Endothelial cell of umbilical vein (primary cell): ENCODE data around the gene CCDC116. TPM values are rescaled to one million over a fixed set of nuclear protein-coding genes. Genes with fewer than 3 reads are reported as not detected.

ENCODE experiments used
- BruUV-seq: library from RNA; stranded (reverse); fragments of 400-500 nt; replicated peaks from 2 replicates; lab custom pipeline; 2021; lab: Mats Ljungman, UMichigan
- CTCF ChIA-PET: fragments of 300-600, 350-600 bp; sonication (Branson Sonifier 250); formaldehyde crosslinking; loops from one replicate; lab custom pipeline; 2021; ENCODE audit warnings: antibody characterized with exemption, inconsistent platforms; lab: Charles Lee
- POLR2A ChIA-PET: fragments of 300-600, 350-600 bp; sonication (Branson Sonifier 250); formaldehyde crosslinking; loops from one replicate; lab custom pipeline; 2021; ENCODE audit warnings: antibody characterized with exemption, inconsistent platforms; lab: Charles Lee
- DNase-seq: peaks from one replicate; pipeline ENCODE4 v3.0.0-alpha.2; 2011; ENCODE audit warnings: low read depth, low spot score
- FAIRE-seq: peaks from 2 replicates; lab custom pipeline; 2011; peaks lifted over from hg19 to GRCh38; lab: Jason Lieb, UNC
- H2AFZ ChIP-seq: 2 replicates; pipeline ENCODE4 v1.6.0; 2012; ENCODE audit warnings: low read depth, low read length, control low read depth, inconsistent platforms
- H3K27ac ChIP-seq: 2 replicates; pipeline ENCODE4 v1.5.1; 2011; ENCODE audit warnings: low read depth, mild to moderate bottlenecking, control low read depth, low read length, moderate library complexity; ENCODE audit not compliant: insufficient read depth
- H3K27me3 ChIP-seq, 2 experiments: 2 replicates each; pipeline versions ENCODE4 v1.6.0 to v1.6.1; 2011; ENCODE audit warnings: low read length in 2 of 2, mixed read lengths in 1 of 2; ENCODE audit not compliant: control insufficient read depth in 2 of 2, insufficient read depth in 2 of 2
- H3K36me3 ChIP-seq, 2 experiments: 2 replicates in 1 of 2; 3 replicates in 1 of 2; pipeline ENCODE4 v1.5.1; 2011; ENCODE audit warnings: low read length in 2 of 2, mild to moderate bottlenecking in 1 of 2, moderate library complexity in 1 of 2; ENCODE audit not compliant: control insufficient read depth in 2 of 2, insufficient read depth in 2 of 2; ENCODE audit errors: extremely low read depth in 1 of 2
- H3K4me1 ChIP-seq: 3 replicates; pipeline ENCODE4 v1.5.1; 2011; ENCODE audit warnings: mild to moderate bottlenecking, low read length; ENCODE audit not compliant: control insufficient read depth, insufficient read depth; ENCODE audit errors: extremely low read depth
- H3K4me2 ChIP-seq: 2 replicates; pipeline ENCODE4 v1.6.1; 2011; ENCODE audit warnings: low read length, control low read depth, mixed read lengths; ENCODE audit not compliant: insufficient read depth
- H3K4me3 ChIP-seq, 3 experiments: fragments of 200-600 bp in 1 of 3; sonication (generic), shearing (Covaris generic) in 1 of 3; replicated peaks in 1 of 3; 2 replicates each; pipeline ENCODE4 v1.5.1; 2011 to 2016; ENCODE audit warnings: control low read depth in 3 of 3, low read length in 3 of 3, mild to moderate bottlenecking in 2 of 3, inconsistent platforms in 1 of 3, low read depth in 1 of 3, moderate library complexity in 1 of 3; ENCODE audit not compliant: insufficient read depth in 1 of 3
- H3K79me2 ChIP-seq: 2 replicates; pipeline ENCODE4 v1.6.0; 2012; ENCODE audit warnings: low read length, inconsistent platforms; ENCODE audit not compliant: control insufficient read depth, insufficient read depth
- H3K9ac ChIP-seq: replicated peaks from 2 replicates; pipeline ENCODE3; 2011; ENCODE audit warnings: low read length, control low read depth; ENCODE audit not compliant: insufficient read depth; ENCODE audit errors: extremely low read depth
- H3K9me1 ChIP-seq: replicated peaks from 3 replicates; pipeline ENCODE4 v1.6.0; 2011; ENCODE audit warnings: mild to moderate bottlenecking, low read length; ENCODE audit not compliant: control insufficient read depth, insufficient read depth; ENCODE audit errors: extremely low read depth
- H3K9me3 ChIP-seq: replicated peaks from 2 replicates; pipeline ENCODE4 v1.5.1; 2012; ENCODE audit warnings: low read length, inconsistent platforms; ENCODE audit not compliant: control insufficient read depth, insufficient read depth
- H4K20me1 ChIP-seq: replicated peaks from 2 replicates; pipeline ENCODE3; 2011; ENCODE audit warnings: mild to moderate bottlenecking, low read length; ENCODE audit not compliant: control insufficient read depth, insufficient read depth; ENCODE audit errors: extremely low read depth
- CTCF ChIP-seq, 2 donors: IDR thresholded peaks; 1 replicate in 1 of 2; 2 replicates in 1 of 2; pipeline ENCODE4 v1.5.1; 2011; ENCODE audit warnings: low read length in 2 of 2, mild to moderate bottlenecking in 2 of 2, moderate library complexity in 2 of 2, control low read depth in 1 of 2, inconsistent platforms in 1 of 2, low read depth in 1 of 2; ENCODE audit not compliant: insufficient read depth in 1 of 2; ENCODE audit errors: extremely low read depth in 1 of 2
- EZH2 ChIP-seq: IDR thresholded peaks from 2 replicates; pipeline ENCODE4 v1.6.1; 2012; ENCODE audit warnings: borderline replicate concordance, low read depth, mild to moderate bottlenecking, moderate library complexity, low read length, inconsistent platforms; ENCODE audit not compliant: severe bottlenecking
- POLR2A ChIP-seq: IDR thresholded peaks from 2 replicates; pipeline ENCODE4 v1.6.1; 2012; ENCODE audit warnings: low read depth, mild to moderate bottlenecking, control low read depth, low read length
- POLR2AphosphoS5 ChIP-seq: IDR thresholded peaks from 2 replicates; pipeline ENCODE4 v1.6.1; 2012; ENCODE audit warnings: low read depth, mild to moderate bottlenecking, control low read depth, low read length, moderate library complexity; ENCODE audit not compliant: insufficient read depth
- dilution Hi-C: fragments of 300-500 bp; cut with MboI; formaldehyde crosslinking; loops from one replicate; pipeline ENCODE4 v1.15.0; 2019; ENCODE audit warnings: low sequenced_read_pairs; ENCODE audit not compliant: extremely low pct_ligation_motif_present
- intact Hi-C: fragments of 100-400 bp; cut with micrococcal nuclease; formaldehyde crosslinking; loops from one replicate; pipeline ENCODE4 v1.10.0; 2022
- polyA plus RNA-seq, 4 experiments: library from polyadenylated mRNA; depleted of rRNA in 3 of 4; stranded (reverse) in 3 of 4; unstranded in 1 of 4; fragments of >200 nt; gene quantifications; 2 replicates each; pipeline versions ENCODE4 v1.2.1 to v1.2.3, GENCODE V29; 2011 to 2012; ENCODE audit warnings: missing spikeins in 1 of 4
- total RNA-seq: library from RNA; stranded (reverse); gene quantifications from 2 replicates; pipeline ENCODE4 v1.2.3, GENCODE V29; 2021

The CCDC116 gene
- total and polyA plus RNA-seq, 2 donors (not counting 3 experiments of a cell fraction or from before 2014, with no cell fraction given), result 0.21 to 0.33 TPM

- no peak overlapping the region for H3K27ac ChIP-seq
- TF ChIP-seq POLR2A, result peak; percentile 17
- TF ChIP-seq CTCF (IDR thresholded peaks at IDR 0.05; ENCODE audit: extremely low read depth in 1 of 2, insufficient read depth in 1 of 2, low read depth in 1 of 2, low read length in 2 of 2), result peak; percentile 49 to 59
- no peak for TF ChIP-seq POLR2AphosphoS5
- no peak for TF ChIP-seq EZH2
- peaks cover 0 to 16% of the 10 kb centered on the region in 2 experiments for H3K36me3 ChIP-seq
- peaks cover 44% of the 10 kb centered on the region for H3K79me2 ChIP-seq
- H3K9me3 ChIP-seq, result no peaks in the 10 kb centered on the region
- H2AFZ ChIP-seq, result no peak overlapping the region
- no peak overlapping the region for H3K9ac ChIP-seq
- no TSS peak for BruUV-seq
- FAIRE-seq (no peak), DNase-seq (no peak)
- H3K9me1 ChIP-seq, result no peaks in the 10 kb centered on the region
- intact Hi-C loops (no loop called here), dilution Hi-C loops (no loop called here)
- H3K4me2 ChIP-seq, result no peak overlapping the region
- no peak overlapping the region for H3K4me3 ChIP-seq
- POLR2A ChIA-PET, result no interaction called here
- no peaks in the 10 kb centered on the region for H4K20me1 ChIP-seq
- H3K4me1 ChIP-seq, result no peaks in the 10 kb centered on the region
- CTCF ChIA-PET, result interaction anchor here (0.6 to 1.8 kb wide), 4 partner anchors 12 to 50 kb away, joined by 3 to 8 read pairs (median 4); partner anchors contain the start of gene SDF2L1
- no peaks in the 10 kb centered on the region for H3K27me3 ChIP-seq
Observed at GRCh38 chr22:21624120-21624879, 8.3 kb upstream of the CCDC116 start.
